H1 (cell line): ENCODE data around the gene HSFX2. TPM values are rescaled to one million over a fixed set of nuclear protein-coding genes. Genes with fewer than 3 reads are reported as not detected.

Experiments
- CTCF ChIA-PET: fragments of 300-600 bp; sonication (Branson Sonifier 250); formaldehyde crosslinking; loops from one replicate; lab custom pipeline; 2021; ENCODE audit not compliant: partially characterized antibody; lab: Charles Lee
- POLR2A ChIA-PET: fragments of 300-600 bp; sonication (Branson Sonifier 250); formaldehyde crosslinking; loops from one replicate; lab custom pipeline; 2021; ENCODE audit warnings: inconsistent platforms; ENCODE audit not compliant: partially characterized antibody; lab: Charles Lee
- DNase-seq, 2 experiments: peaks; one replicate each; pipeline versions ENCODE4 v3.0.0 to v3.0.0-alpha.2; 2010 to 2022; ENCODE audit warnings: low spot score in 2 of 2, low read depth in 1 of 2, mixed read lengths in 1 of 2
- FAIRE-seq: peaks from 2 replicates; lab custom pipeline; 2011; peaks lifted over from hg19 to GRCh38; lab: Jason Lieb, UNC
- H2AFZ ChIP-seq: 2 replicates; pipeline ENCODE4 v1.8.1; 2012; ENCODE audit warnings: low read length, inconsistent platforms
- H2AK5ac ChIP-seq: 2 replicates; pipeline ENCODE4 v1.6.1; 2013; ENCODE audit warnings: low read depth, low read length
- H2BK120ac ChIP-seq: replicated peaks from 2 replicates; pipeline ENCODE3; 2013; ENCODE audit warnings: low read depth, low read length, inconsistent platforms
- H2BK12ac ChIP-seq: 2 replicates; pipeline ENCODE4 v1.6.1; 2013; ENCODE audit warnings: low read depth, low read length
- H2BK15ac ChIP-seq: 2 replicates; pipeline ENCODE4 v1.6.1; 2013; ENCODE audit warnings: low read length
- H2BK20ac ChIP-seq: 2 replicates; pipeline ENCODE4 v1.6.1; 2013; ENCODE audit warnings: low read length
- H2BK5ac ChIP-seq: 2 replicates; pipeline ENCODE4 v1.6.1; 2013; ENCODE audit warnings: low read depth, low read length
- H3K14ac ChIP-seq: 2 replicates; pipeline ENCODE4 v1.6.1; 2013; ENCODE audit warnings: inconsistent platforms; ENCODE audit not compliant: insufficient read length
- H3K18ac ChIP-seq: 2 replicates; pipeline ENCODE4 v1.6.1; 2013; ENCODE audit warnings: low read length; ENCODE audit errors: extremely low read depth
- H3K23ac ChIP-seq: 2 replicates; pipeline ENCODE4 v1.6.1; 2013; ENCODE audit warnings: inconsistent platforms; ENCODE audit not compliant: insufficient read length
- H3K23me2 ChIP-seq: 2 replicates; pipeline ENCODE4 v1.6.1; 2013; ENCODE audit warnings: low read depth, low read length
- H3K27ac ChIP-seq: 2 replicates; pipeline ENCODE4 v1.6.1; 2011; ENCODE audit warnings: low read depth, low read length, inconsistent platforms
- H3K27me3 ChIP-seq, 4 experiments: replicated peaks in 1 of 4; 1 replicate in 1 of 4; 2 replicates in 3 of 4; pipeline versions ENCODE4 v1.6.1 to v1.8.1; 2011 to 2013; ENCODE audit warnings: low read length in 3 of 4, mild to moderate bottlenecking in 3 of 4, inconsistent platforms in 2 of 4, mixed read lengths in 2 of 4, moderate library complexity in 1 of 4; ENCODE audit not compliant: control insufficient read depth in 3 of 4, insufficient read depth in 3 of 4; ENCODE audit errors: extremely low read depth in 1 of 4
- H3K36me3 ChIP-seq, 4 experiments: 2 replicates each; pipeline versions ENCODE4 v1.6.1 to v1.8.1; 2011 to 2013; ENCODE audit warnings: mild to moderate bottlenecking in 4 of 4, low read length in 3 of 4, moderate library complexity in 2 of 4, control low read depth in 1 of 4, inconsistent platforms in 1 of 4; ENCODE audit not compliant: insufficient read depth in 4 of 4, control insufficient read depth in 2 of 4
- H3K4ac ChIP-seq: replicated peaks from 2 replicates; pipeline ENCODE3; 2013; ENCODE audit warnings: low read length, low read depth, mixed read lengths, inconsistent platforms; ENCODE audit not compliant: insufficient read length
- H3K4me1 ChIP-seq, 4 experiments: replicated peaks in 1 of 4; 1 replicate in 1 of 4; 2 replicates in 3 of 4; pipeline versions ENCODE4 v1.6.1 to v1.8.1; 2011 to 2013; ENCODE audit warnings: low read length in 3 of 4, inconsistent platforms in 2 of 4, mixed read lengths in 1 of 4; ENCODE audit not compliant: insufficient read depth in 4 of 4, control insufficient read depth in 3 of 4
- H3K4me2 ChIP-seq, 2 experiments: 2 replicates each; pipeline versions ENCODE4 v1.6.1 to v1.8.1; 2011 to 2013; ENCODE audit warnings: low read depth in 2 of 2, low read length in 2 of 2, control low read depth in 1 of 2, inconsistent platforms in 1 of 2, mild to moderate bottlenecking in 1 of 2; ENCODE audit not compliant: insufficient read depth in 1 of 2
- H3K4me3 ChIP-seq, 4 experiments: fragments of 200-600, 300-600 bp in 1 of 4; sonication (generic), shearing (Covaris generic), sonication (Bioruptor Twin) in 1 of 4; 2 replicates each; pipeline versions ENCODE4 v1.5.1 to v1.8.1; 2011 to 2016; ENCODE audit warnings: low read length in 4 of 4, low read depth in 3 of 4, control low read depth in 2 of 4, inconsistent platforms in 2 of 4, mild to moderate bottlenecking in 2 of 4, mixed read lengths in 1 of 4, moderate library complexity in 1 of 4; ENCODE audit not compliant: insufficient read depth in 2 of 4; ENCODE audit errors: extremely low read depth in 1 of 4
- H3K56ac ChIP-seq: replicated peaks from 2 replicates; pipeline ENCODE3; 2013; ENCODE audit warnings: low read depth, mild to moderate bottlenecking, mixed read lengths, low read length, inconsistent platforms; ENCODE audit not compliant: insufficient read length
- H3K79me1 ChIP-seq: 2 replicates; pipeline ENCODE4 v1.6.1; 2013; ENCODE audit warnings: low read depth, low read length, control low read depth
- H3K79me2 ChIP-seq, 2 experiments: 2 replicates each; pipeline versions ENCODE4 v1.6.1 to v1.8.1; 2012 to 2013; ENCODE audit warnings: low read length in 2 of 2, mild to moderate bottlenecking in 2 of 2, inconsistent platforms in 1 of 2; ENCODE audit not compliant: insufficient read depth in 2 of 2, control insufficient read depth in 1 of 2
- H3K9ac ChIP-seq, 4 experiments: replicated peaks in 1 of 4; 1 replicate in 1 of 4; 2 replicates in 3 of 4; pipeline versions ENCODE4 v1.6.1 to v1.8.1; 2011 to 2013; ENCODE audit warnings: low read depth in 3 of 4, low read length in 3 of 4, control low read depth in 2 of 4, mild to moderate bottlenecking in 2 of 4, moderate library complexity in 2 of 4, inconsistent platforms in 1 of 4; ENCODE audit errors: extremely low read depth in 1 of 4
- H3K9me3 ChIP-seq, 2 experiments: 2 replicates each; pipeline versions ENCODE4 v1.6.1 to v1.8.1; 2012 to 2013; ENCODE audit warnings: mild to moderate bottlenecking in 2 of 2, moderate library complexity in 2 of 2, control low read depth in 1 of 2, inconsistent platforms in 1 of 2, low read depth in 1 of 2, low read length in 1 of 2, mixed read lengths in 1 of 2; ENCODE audit not compliant: insufficient read depth in 2 of 2
- H4K20me1 ChIP-seq, 2 experiments: replicated peaks in 1 of 2; 2 replicates each; pipeline versions ENCODE3 to v1.8.1; 2011 to 2013; ENCODE audit warnings: inconsistent platforms in 2 of 2, low read length in 2 of 2, mild to moderate bottlenecking in 1 of 2; ENCODE audit not compliant: insufficient read depth in 2 of 2, control insufficient read depth in 1 of 2
- H4K5ac ChIP-seq: 2 replicates; pipeline ENCODE4 v1.6.1; 2013; ENCODE audit warnings: low read length, low read depth, mixed read lengths, inconsistent platforms; ENCODE audit not compliant: insufficient read length
- H4K8ac ChIP-seq: 2 replicates; pipeline ENCODE4 v1.8.0; 2013; ENCODE audit warnings: mild to moderate bottlenecking, moderate library complexity, low read length, inconsistent platforms; ENCODE audit not compliant: insufficient read depth; ENCODE audit errors: extremely low read depth
- H4K91ac ChIP-seq: replicated peaks from 2 replicates; pipeline ENCODE3; 2013; ENCODE audit warnings: low read length, mixed read lengths, inconsistent platforms; ENCODE audit not compliant: insufficient read length
- CEBPB ChIP-seq: IDR thresholded peaks from 2 replicates; pipeline ENCODE4 v1.6.1; 2012; ENCODE audit warnings: low read depth, low read length
- CHD2 ChIP-seq: IDR thresholded peaks from 2 replicates; pipeline ENCODE4 v1.6.1; 2012; ENCODE audit warnings: low read length, improper control_type of control experiment
- KDM1A ChIP-seq: fragments of 200-600, 300-600 bp; sonication (generic); IDR thresholded peaks from 2 replicates; pipeline ENCODE4 v1.7.1; 2016; ENCODE audit warnings: mild to moderate bottlenecking, low read length, borderline replicate concordance
- MAFK ChIP-seq: IDR thresholded peaks from 2 replicates; pipeline ENCODE4 v1.6.1; 2012; ENCODE audit warnings: low read depth, mild to moderate bottlenecking, improper control_type of control experiment, low read length
- PHF8 ChIP-seq: fragments of 200-600 bp; sonication (generic); conservative IDR thresholded peaks from 2 replicates; pipeline ENCODE4 v1.7.1; 2012; ENCODE audit warnings: low read depth, mild to moderate bottlenecking, inconsistent platforms, low read length, moderate library complexity
- POLR2A ChIP-seq, 2 experiments: IDR thresholded peaks; 1 replicate in 1 of 2; 2 replicates in 1 of 2; pipeline ENCODE4 v1.6.1; 2011; ENCODE audit warnings: low read depth in 2 of 2, low read length in 2 of 2, mild to moderate bottlenecking in 2 of 2; ENCODE audit errors: control extremely low read depth in 1 of 2
- RFX5 ChIP-seq: IDR thresholded peaks from 2 replicates; pipeline ENCODE4 v1.6.1; 2011; ENCODE audit warnings: low read depth, low read length, improper control_type of control experiment, borderline replicate concordance
- SIRT6 ChIP-seq: IDR thresholded peaks from one replicate; pipeline ENCODE4 v1.7.1; 2012; ENCODE audit warnings: low read length, inconsistent platforms
- SP1 ChIP-seq: IDR thresholded peaks from 2 replicates; pipeline ENCODE4 v1.6.1; 2011; ENCODE audit warnings: low read depth, low read length
- TEAD4 ChIP-seq: IDR thresholded peaks from 2 replicates; pipeline ENCODE4 v1.6.1; 2012; ENCODE audit warnings: low read depth, low read length, inconsistent platforms, mixed read lengths
- YY1 ChIP-seq: IDR thresholded peaks from 2 replicates; pipeline ENCODE4 v1.6.1; 2011; ENCODE audit warnings: low read depth, mild to moderate bottlenecking, low read length
- WGBS, 2 experiments: shearing (Covaris generic) in 1 of 2; methylation state at CpG; one replicate each; pipeline versions ENCODE4 v1.1.6 to v1.1.7; 2013 to 2015; ENCODE audit warnings: low lambda C conversion rate in 2 of 2, mixed read lengths in 2 of 2, inconsistent platforms in 1 of 2, low coverage in 1 of 2, missing lambda C conversion rate in 1 of 2; ENCODE audit not compliant: insufficient replicate concordance in 2 of 2, insufficient coverage in 1 of 2, insufficient read length in 1 of 2; ENCODE audit errors: extremely low coverage in 1 of 2, missing lambda C conversion rate in 1 of 2; 5-methylcytosine and 5-hydroxymethylcytosine counted together
- polyA plus RNA-seq, 7 experiments: library from polyadenylated mRNA; depleted of rRNA in 3 of 7; stranded (reverse) in 5 of 7; unstranded in 2 of 7; fragments of >200 nt in 5 of 7; fragments of 200-250 nt in 2 of 7; gene quantifications; 1 replicate in 5 of 7; 2 replicates in 1 of 7; 4 replicates in 1 of 7; pipeline versions ENCODE4 v1.2.1 to v1.2.3, GENCODE V29; 2011 to 2013; ENCODE audit warnings: missing spikeins in 2 of 7, mixed read lengths in 2 of 7
- total RNA-seq: library from RNA; stranded (reverse); fragmentation: NEBNext Ultra II Directional; extraction: Animal tissue kit (Norgen Biotek cat#: 25700); gene quantifications from 2 replicates; pipeline ENCODE4 v1.2.1, GENCODE V29; 2021
- TF ChIP-seq, protein P1 (sequence below): IDR thresholded peaks from 2 replicates; pipeline ENCODE4 v1.6.1; 2012; ENCODE audit warnings: low read length, inconsistent platforms
- TF ChIP-seq, protein P2 (sequence below): IDR thresholded peaks from 2 replicates; pipeline ENCODE4 v1.6.1; 2011; ENCODE audit warnings: low read length, improper control_type of control experiment

HSFX2 gene
- total and polyA plus RNA-seq, 2 of the 8 experiments (the other 6 are each of a cell fraction or from before 2014, with no cell fraction given): 0.17 TPM; not detected in 1

DNA sequence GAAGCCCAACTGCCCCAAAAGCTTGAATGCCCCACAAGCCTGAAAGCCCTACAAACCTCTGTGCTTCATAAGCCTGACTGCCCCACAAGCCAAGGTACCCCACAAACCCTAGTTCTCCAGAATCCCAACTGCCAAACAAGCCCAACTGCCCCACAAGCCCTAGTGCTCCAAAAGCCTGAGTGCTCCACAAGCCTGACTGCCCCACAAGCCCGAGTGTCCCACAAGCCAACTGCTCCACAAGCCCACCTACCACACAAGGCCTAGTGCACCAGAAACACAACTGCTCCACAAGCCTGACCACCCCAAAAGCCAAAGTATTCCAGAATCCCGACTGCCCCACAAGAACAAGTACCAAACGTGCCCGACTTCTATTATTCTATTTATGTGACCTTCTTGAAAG is 31.8 kb downstream of the HSFX2 start:
- ChIA-PET CTCF (no interaction called here), POLR2A (no interaction called here)
- H2AK5ac ChIP-seq: no peak overlapping the region
- no peak overlapping the region for H2BK5ac ChIP-seq
- H2BK20ac ChIP-seq: no peak overlapping the region
- TF ChIP-seq POLR2A (IDR thresholded peaks at IDR 0.05; ENCODE audit: control extremely low read depth in 1 of 2, low read depth in 2 of 2, low read length in 2 of 2): no peak
- no peak for TF ChIP-seq TEAD4
- TF ChIP-seq CEBPB: no peak
- TF ChIP-seq KDM1A: no peak
- no peak for TF ChIP-seq PHF8
- no peak for TF ChIP-seq MAFK
- TF ChIP-seq SP1: no peak
- no peak for TF ChIP-seq RFX5
- TF ChIP-seq SIRT6: no peak
- TF ChIP-seq, protein P1, sequence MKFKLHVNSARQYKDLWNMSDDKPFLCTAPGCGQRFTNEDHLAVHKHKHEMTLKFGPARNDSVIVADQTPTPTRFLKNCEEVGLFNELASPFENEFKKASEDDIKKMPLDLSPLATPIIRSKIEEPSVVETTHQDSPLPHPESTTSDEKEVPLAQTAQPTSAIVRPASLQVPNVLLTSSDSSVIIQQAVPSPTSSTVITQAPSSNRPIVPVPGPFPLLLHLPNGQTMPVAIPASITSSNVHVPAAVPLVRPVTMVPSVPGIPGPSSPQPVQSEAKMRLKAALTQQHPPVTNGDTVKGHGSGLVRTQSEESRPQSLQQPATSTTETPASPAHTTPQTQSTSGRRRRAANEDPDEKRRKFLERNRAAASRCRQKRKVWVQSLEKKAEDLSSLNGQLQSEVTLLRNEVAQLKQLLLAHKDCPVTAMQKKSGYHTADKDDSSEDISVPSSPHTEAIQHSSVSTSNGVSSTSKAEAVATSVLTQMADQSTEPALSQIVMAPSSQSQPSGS: no peak
- TF ChIP-seq, protein P2, sequence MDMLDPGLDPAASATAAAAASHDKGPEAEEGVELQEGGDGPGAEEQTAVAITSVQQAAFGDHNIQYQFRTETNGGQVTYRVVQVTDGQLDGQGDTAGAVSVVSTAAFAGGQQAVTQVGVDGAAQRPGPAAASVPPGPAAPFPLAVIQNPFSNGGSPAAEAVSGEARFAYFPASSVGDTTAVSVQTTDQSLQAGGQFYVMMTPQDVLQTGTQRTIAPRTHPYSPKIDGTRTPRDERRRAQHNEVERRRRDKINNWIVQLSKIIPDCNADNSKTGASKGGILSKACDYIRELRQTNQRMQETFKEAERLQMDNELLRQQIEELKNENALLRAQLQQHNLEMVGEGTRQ: no peak
- no peak for TF ChIP-seq CHD2
- TF ChIP-seq YY1: no peak
- no peak overlapping the region for H4K8ac ChIP-seq
- no peak overlapping the region; the same call in 1 of the 2 replicates for H3K27ac ChIP-seq
- no peak overlapping the region for H3K9ac ChIP-seq
- no peak overlapping the region for H2BK120ac ChIP-seq
- H2BK15ac ChIP-seq: no peak overlapping the region; the same call in 1 of the 2 replicates
- H3K36me3 ChIP-seq: no peaks in the 10 kb centered on the region
- H3K4me3 ChIP-seq: no peak overlapping the region
- H3K23ac ChIP-seq: no peak overlapping the region
- no peaks in the 10 kb centered on the region for H3K23me2 ChIP-seq
- no peaks in the 10 kb centered on the region for H3K9me3 ChIP-seq
- no peaks in the 10 kb centered on the region for H4K20me1 ChIP-seq
- no peak overlapping the region for H3K4me2 ChIP-seq
- no peak overlapping the region for H4K5ac ChIP-seq
- H3K4me1 ChIP-seq: no peaks in the 10 kb centered on the region
- no peak overlapping the region for H3K56ac ChIP-seq
- 98% methylated on average over 4 of the region's 4 CpGs; no CpG with 5 or more reads in 1 of the 2 experiments for WGBS, 2 experiments
- H3K27me3 ChIP-seq: no peaks in the 10 kb centered on the region
- no peaks in the 10 kb centered on the region for H3K79me1 ChIP-seq
- H3K4ac ChIP-seq: no peak overlapping the region
- H2AFZ ChIP-seq: no peak overlapping the region
- H3K14ac ChIP-seq: no peak overlapping the region
- DNase-seq (no peak), FAIRE-seq (no peak)
- no peak overlapping the region for H3K18ac ChIP-seq
- no peaks in the 10 kb centered on the region for H3K79me2 ChIP-seq
- H4K91ac ChIP-seq: peak overlapping the region; percentile 25
- H2BK12ac ChIP-seq: 0 out of 2 replicates have a peak overlapping the region, but pooled peaks have one; percentile 17
